B cell (primary cell): ENCODE results near the gene SLC7A1. TPM values are rescaled to one million over a fixed set of nuclear protein-coding genes. Genes with fewer than 3 reads are reported as not detected.

Experiments
- ATAC-seq: fragments of 200-7000 bp; cut with Tn5 transposase; one replicate; pipeline ENCODE4 v1.10.0; 2021; ENCODE audit warnings: low read depth, mild to moderate bottlenecking, moderate number of reproducible peaks, moderate library complexity
- CTCF ChIA-PET: fragments of 350-600 bp; sonication (Branson Sonifier 250); formaldehyde crosslinking; loops from one replicate; lab custom pipeline; 2021; ENCODE audit warnings: antibody characterized with exemption, inconsistent platforms; lab: Charles Lee
- POLR2A ChIA-PET: fragments of 350-600 bp; sonication (Branson Sonifier 250); formaldehyde crosslinking; loops from one replicate; lab custom pipeline; 2021; ENCODE audit warnings: antibody characterized with exemption; lab: Charles Lee
- DNase-seq: peaks from one replicate; pipeline ENCODE4 v3.0.0; 2013
- H2AFZ ChIP-seq: 2 replicates; pipeline ENCODE4 v1.6.1; 2012; ENCODE audit warnings: mild to moderate bottlenecking, low read depth, low read length; ENCODE audit not compliant: insufficient read depth, poor library complexity, severe bottlenecking
- H3K27ac ChIP-seq, 2 donors: 1 replicate in 1 of 2; 2 replicates in 1 of 2; pipeline ENCODE4 v1.5.1; 2012 to 2013; ENCODE audit warnings: low read length in 2 of 2, mild to moderate bottlenecking in 2 of 2, moderate library complexity in 1 of 2
- H3K27me3 ChIP-seq, 4 experiments: fragments of 200-600 bp in 1 of 4; sonication (generic) in 1 of 4; replicated peaks in 1 of 4; 1 replicate in 2 of 4; 2 replicates in 2 of 4; pipeline versions ENCODE4 v1.6.1 to v1.7.0; 2013 to 2016; ENCODE audit warnings: low read length in 3 of 4, mild to moderate bottlenecking in 2 of 4, mixed read lengths in 1 of 4, moderate library complexity in 1 of 4; ENCODE audit not compliant: insufficient read depth in 4 of 4, control insufficient read depth in 3 of 4; ENCODE audit errors: control extremely low read depth in 1 of 4
- H3K36me3 ChIP-seq, 2 experiments: replicated peaks in 1 of 2; 1 replicate in 1 of 2; 2 replicates in 1 of 2; pipeline versions ENCODE4 v1.6.1 to v1.7.1; 2013; ENCODE audit warnings: low read length in 1 of 2; ENCODE audit not compliant: insufficient read depth in 2 of 2, control insufficient read depth in 1 of 2; ENCODE audit errors: control extremely low read depth in 1 of 2, extremely low read depth in 1 of 2
- H3K4me1 ChIP-seq, 2 donors: fragments of 200-600 bp in 1 of 2; sonication (generic) in 1 of 2; 1 replicate in 1 of 2; 2 replicates in 1 of 2; pipeline versions ENCODE4 v1.5.1 to v1.6.1; 2013 to 2017; ENCODE audit warnings: low read length in 2 of 2; ENCODE audit not compliant: control insufficient read depth in 2 of 2, insufficient read depth in 2 of 2
- H3K4me2 ChIP-seq: replicated peaks from 2 replicates; pipeline ENCODE3; 2012; ENCODE audit warnings: mild to moderate bottlenecking, low read depth, low read length; ENCODE audit not compliant: poor library complexity, severe bottlenecking
- H3K4me3 ChIP-seq, 5 experiments: fragments of 200-600 bp in 1 of 5; sonication (generic) in 1 of 5; 1 replicate in 3 of 5; 2 replicates in 2 of 5; pipeline versions ENCODE4 v1.5.1 to v1.7.0; 2011 to 2016; ENCODE audit warnings: low read length in 4 of 5, mild to moderate bottlenecking in 4 of 5, low read depth in 2 of 5, control low read depth in 1 of 5, moderate library complexity in 1 of 5; ENCODE audit not compliant: insufficient read depth in 1 of 5; ENCODE audit errors: control extremely low read depth in 1 of 5, extremely low read depth in 1 of 5
- H3K79me2 ChIP-seq: fragments of 200-600 bp; sonication (generic); one replicate; pipeline ENCODE4 v1.6.0; 2016; ENCODE audit warnings: low read length; ENCODE audit not compliant: control insufficient read depth, insufficient read depth
- H3K9ac ChIP-seq: fragments of 200-600 bp; sonication (generic); 2 replicates; pipeline ENCODE4 v1.6.1; 2017; ENCODE audit warnings: mild to moderate bottlenecking, low read length, moderate library complexity
- H3K9me3 ChIP-seq, 3 donors: one replicate each; pipeline versions ENCODE4 v1.6.1 to v1.7.1; 2013; ENCODE audit warnings: low read length in 2 of 3; ENCODE audit not compliant: control insufficient read depth in 2 of 3, insufficient read depth in 1 of 3; ENCODE audit errors: control extremely low read depth in 1 of 3
- H4K20me1 ChIP-seq: 2 replicates; pipeline ENCODE4 v1.6.0; 2012; ENCODE audit warnings: mild to moderate bottlenecking, low read length; ENCODE audit not compliant: insufficient read depth, control insufficient read depth, poor library complexity, severe bottlenecking
- H3K27ac Mint-ChIP-seq: one replicate; pipeline ENCODE4 v1.8.0; 2021; ENCODE audit warnings: mixed read lengths
- H3K27me3 Mint-ChIP-seq: one replicate; pipeline ENCODE4 v1.8.0; 2021; ENCODE audit warnings: mixed read lengths
- H3K4me1 Mint-ChIP-seq: one replicate; pipeline ENCODE4 v1.8.0; 2021; ENCODE audit warnings: mixed read lengths
- H3K4me3 Mint-ChIP-seq: one replicate; pipeline ENCODE4 v1.8.0; 2021; ENCODE audit warnings: mixed read lengths
- H3K9me3 Mint-ChIP-seq: one replicate; pipeline ENCODE4 v1.8.0; 2022; ENCODE audit warnings: mixed read lengths; ENCODE audit not compliant: insufficient read depth
- CTCF ChIP-seq: fragments of 200-600 bp; IDR thresholded peaks from one replicate; pipeline ENCODE4 v1.8.0; 2022; ENCODE audit warnings: antibody characterized with exemption, mild to moderate bottlenecking
- EZH2 ChIP-seq: IDR thresholded peaks from 2 replicates; pipeline ENCODE4 v1.6.1; 2012; ENCODE audit warnings: borderline replicate concordance, low read depth, mild to moderate bottlenecking, moderate library complexity, low read length; ENCODE audit not compliant: insufficient read depth, poor library complexity, severe bottlenecking
- WGBS: methylation state at CpG from one replicate; pipeline ENCODE4 v1.1.5; 2013; ENCODE audit warnings: missing lambda C conversion rate; ENCODE audit not compliant: insufficient coverage; 5-methylcytosine and 5-hydroxymethylcytosine counted together
- intact Hi-C: fragments of 100-400 bp; cut with micrococcal nuclease; formaldehyde crosslinking; loops from one replicate; pipeline ENCODE4 v1.10.0; 2022
- polyA plus RNA-seq: library from polyadenylated mRNA; depleted of rRNA; stranded (reverse); fragments of >200 nt; gene quantifications from 2 replicates; pipeline ENCODE4 v1.2.3, GENCODE V29; 2012
- total RNA-seq, 2 donors: library from RNA; stranded (reverse); fragments of 120-200 nt in 1 of 2; gene quantifications; 1 replicate in 1 of 2; 2 replicates in 1 of 2; pipeline versions ENCODE4 v1.2.3 to v1.2.4, GENCODE V29; 2013 to 2022

Gene SLC7A1
- total and polyA plus RNA-seq, 2 donors (not counting 1 experiment from before 2014, with no cell fraction given): 3.3 to 23.1 TPM

- no peak overlapping the region for H3K4me3 ChIP-seq
- H3K9me3 ChIP-seq: no peaks in the 10 kb centered on the region
- H3K4me2 ChIP-seq: no peak overlapping the region
- no peak overlapping the region for H3K27ac ChIP-seq
- peaks cover 0 to 19% (median 6%) of the 10 kb centered on the region in 4 experiments for H3K27me3 ChIP-seq
- H3K79me2 ChIP-seq: no peaks in the 10 kb centered on the region
- Mint-ChIP-seq H3K9me3 (no peaks in the 10 kb centered on the region), H3K27me3 (peaks cover 18% of the 10 kb centered on the region), H3K4me1 (peaks cover 6% of the 10 kb centered on the region), H3K4me3 (no peak overlapping the region), H3K27ac (no peak overlapping the region)
- no peak overlapping the region for H2AFZ ChIP-seq
- intact Hi-C loops: loop anchor here (1.0 to 10.0 kb wide), 5 partner anchors 200 to 607 kb away; no protein-coding TSS in a partner anchor
- DNase-seq (peak; percentile 77), ATAC-seq (peak; percentile 82)
- H3K9ac ChIP-seq: no peak overlapping the region
- TF ChIP-seq EZH2 (no peak), CTCF (peak; percentile 98)
- CTCF ChIA-PET: interaction anchor here (0.6 to 5.6 kb wide), 50 partner anchors 9 to 1297 kb away, joined by 3 to 113 read pairs (median 3); partner anchors contain the start of gene UBL3
- no peaks in the 10 kb centered on the region for H4K20me1 ChIP-seq
- H3K4me1 ChIP-seq: peaks cover 0 to under 1% of the 10 kb centered on the region in 2 donors
- POLR2A ChIA-PET: no interaction called here
- H3K36me3 ChIP-seq: peaks cover 0 to under 1% of the 10 kb centered on the region in 2 experiments
- WGBS: 45% methylated on average over 16 of the region's 16 CpGs
These were observed 87.2 kb downstream of the SLC7A1 start for GRCh38 chr13:29508130-29508875.

DNA sequence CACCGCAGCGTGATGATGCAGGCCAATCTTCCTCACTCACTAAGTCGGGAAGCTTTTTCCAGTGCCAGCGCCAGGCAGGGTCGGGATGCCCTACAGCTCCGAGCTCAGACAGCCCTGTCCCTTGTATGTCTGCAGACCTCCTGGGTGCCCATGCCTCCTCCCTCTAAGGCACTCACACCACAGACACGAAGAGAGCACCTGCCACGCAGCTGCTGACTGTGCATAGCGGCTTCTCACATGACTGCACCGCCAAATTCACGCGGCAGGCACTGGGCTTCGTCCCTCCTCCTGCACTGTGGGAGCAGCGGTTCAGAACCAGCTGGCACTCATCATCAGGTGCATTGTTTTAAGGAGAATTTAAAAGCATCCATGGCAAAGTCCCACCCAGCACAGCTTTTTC is 88.1 kb downstream of the SLC7A1 start:
- DNase-seq (peak; percentile 21), ATAC-seq (no peak)
- H2AFZ ChIP-seq: no peak overlapping the region
- H3K27ac ChIP-seq: no peak overlapping the region
- H3K4me3 ChIP-seq: no peak overlapping the region
- H3K27me3 ChIP-seq: peaks cover 0 to 25% (median 9%) of the 10 kb centered on the region in 4 experiments
- H3K9me3 ChIP-seq: no peaks in the 10 kb centered on the region
- intact Hi-C loops: loop anchor here (10.0 kb wide), 1 partner anchor 337 kb away; no protein-coding TSS in a partner anchor
- no peaks in the 10 kb centered on the region for H3K79me2 ChIP-seq
- H3K36me3 ChIP-seq: no peaks in the 10 kb centered on the region
- CTCF ChIA-PET: interaction anchor here (0.6 to 5.6 kb wide), 21 partner anchors 10 to 1537 kb away, joined by 3 to 113 read pairs (median 7); partner anchors contain the start of gene UBL3
- POLR2A ChIA-PET: no interaction called here
- WGBS: 76% methylated on average over 7 of the region's 14 CpGs
- H4K20me1 ChIP-seq: no peaks in the 10 kb centered on the region
- H3K4me2 ChIP-seq: no peak overlapping the region
- peaks cover 0 to 4% of the 10 kb centered on the region in 2 donors for H3K4me1 ChIP-seq
- no peaks in the 10 kb centered on the region for H3K9me3 Mint-ChIP-seq
- no peak overlapping the region for H3K27ac Mint-ChIP-seq
- H3K27me3 Mint-ChIP-seq: peaks cover 26% of the 10 kb centered on the region
- H3K4me3 Mint-ChIP-seq: no peak overlapping the region
- peaks cover 6% of the 10 kb centered on the region for H3K4me1 Mint-ChIP-seq
- H3K9ac ChIP-seq: no peak overlapping the region
- TF ChIP-seq CTCF (no peak), EZH2 (no peak)
